WTC11 (cell line): ENCODE data around the gene CTNNA1. TPM values are rescaled to one million over a fixed set of nuclear protein-coding genes. Genes with fewer than 3 reads are reported as not detected.

Experiments used
- ATAC-seq: fragments of 200-7000 bp; cut with Tn5 transposase; 2 replicates; pipeline ENCODE4 v1.10.0; 2021; ENCODE audit warnings: mild to moderate bottlenecking, moderate library complexity
- CTCF ChIA-PET: fragments of 300-600 bp; sonication (Branson Sonifier 250); formaldehyde crosslinking; loops from one replicate; lab custom pipeline; 2021; ENCODE audit warnings: antibody characterized with exemption; lab: Charles Lee
- POLR2A ChIA-PET: fragments of 350-600 bp; sonication (Branson Sonifier 250); formaldehyde crosslinking; loops from one replicate; lab custom pipeline; 2021; ENCODE audit warnings: antibody characterized with exemption; lab: Charles Lee
- DNase-seq: peaks from one replicate; pipeline ENCODE4 v3.0.0; 2021; ENCODE audit warnings: low spot score
- H3K27ac Mint-ChIP-seq: 2 replicates; pipeline ENCODE4 v1.8.0; 2021; ENCODE audit warnings: mixed read lengths
- H3K27me3 Mint-ChIP-seq: 2 replicates; pipeline ENCODE4 v1.8.0; 2021; ENCODE audit warnings: low read depth, mild to moderate bottlenecking, moderate library complexity, mixed read lengths
- H3K36me3 Mint-ChIP-seq: 2 replicates; pipeline ENCODE4 v1.8.0; 2021; ENCODE audit warnings: mixed read lengths
- H3K4me1 Mint-ChIP-seq: 2 replicates; pipeline ENCODE4 v1.8.0; 2022; ENCODE audit warnings: mixed read lengths
- H3K4me3 Mint-ChIP-seq: 2 replicates; pipeline ENCODE4 v1.8.0; 2021; ENCODE audit warnings: mild to moderate bottlenecking, moderate library complexity, mixed read lengths
- H3K9me3 Mint-ChIP-seq: 2 replicates; pipeline ENCODE4 v1.8.0; 2021; ENCODE audit warnings: mixed read lengths
- E2F1 ChIP-seq: sonication (generic); formaldehyde crosslinking; IDR thresholded peaks from 2 replicates; pipeline ENCODE4 v1.8.0; 2022; ENCODE audit warnings: mild to moderate bottlenecking, missing genetic modification reagents
- E2F4 ChIP-seq: sonication (generic); formaldehyde crosslinking; IDR thresholded peaks from 2 replicates; pipeline ENCODE4 v1.8.1; 2022; ENCODE audit warnings: low read depth, mild to moderate bottlenecking, moderate library complexity, missing genetic modification reagents, borderline replicate concordance
- FOXP1 ChIP-seq: sonication (generic); formaldehyde crosslinking; IDR thresholded peaks from 2 replicates; pipeline ENCODE4 v1.8.0; 2022; ENCODE audit warnings: missing genetic modification reagents, mild to moderate bottlenecking, moderate library complexity, borderline replicate concordance
- JAZF1 ChIP-seq: fragments of 250-450 bp; sonication (Bioruptor Pico); IDR thresholded peaks from 2 replicates; pipeline ENCODE4 v1.9.0; 2021; ENCODE audit warnings: moderate library complexity, mild to moderate bottlenecking, inconsistent platforms
- JUN ChIP-seq: sonication (generic); formaldehyde crosslinking; IDR thresholded peaks from 2 replicates; pipeline ENCODE4 v1.8.0; 2023; ENCODE audit warnings: mild to moderate bottlenecking, missing genetic modification reagents
- NFE2L1 ChIP-seq: sonication (generic); formaldehyde crosslinking; IDR thresholded peaks from 2 replicates; pipeline ENCODE4 v1.8.1; 2023; ENCODE audit warnings: missing genetic modification reagents
- OVOL2 ChIP-seq: fragments of 250-450 bp; sonication (Bioruptor Pico); IDR thresholded peaks from 2 replicates; pipeline ENCODE4 v1.9.0; 2021; ENCODE audit warnings: mild to moderate bottlenecking, borderline replicate concordance
- PRRX2 ChIP-seq: fragments of 250-450 bp; sonication (Bioruptor Pico); IDR thresholded peaks from 2 replicates; pipeline ENCODE4 v1.8.0; 2021; ENCODE audit warnings: mild to moderate bottlenecking
- RELA ChIP-seq: sonication (generic); formaldehyde crosslinking; IDR thresholded peaks from 2 replicates; pipeline ENCODE4 v1.8.1; 2022; ENCODE audit warnings: missing genetic modification reagents, mild to moderate bottlenecking, borderline replicate concordance
- SP1 ChIP-seq: sonication (generic); formaldehyde crosslinking; conservative IDR thresholded peaks from 2 replicates; pipeline ENCODE4 v1.8.1; 2022; ENCODE audit warnings: missing genetic modification reagents
- TEAD4 ChIP-seq: sonication (generic); formaldehyde crosslinking; IDR thresholded peaks from 2 replicates; pipeline ENCODE4 v1.8.0; 2022; ENCODE audit warnings: mild to moderate bottlenecking, missing genetic modification reagents
- ZBTB21 ChIP-seq: sonication (generic); formaldehyde crosslinking; IDR thresholded peaks from 2 replicates; pipeline ENCODE4 v1.8.1; 2023; ENCODE audit warnings: mild to moderate bottlenecking, missing genetic modification reagents, borderline replicate concordance
- ZNF138 ChIP-seq: sonication (generic); formaldehyde crosslinking; conservative IDR thresholded peaks from 2 replicates; pipeline ENCODE4 v1.8.1; 2022; ENCODE audit warnings: mild to moderate bottlenecking, moderate library complexity, missing genetic modification reagents
- ZNF317 ChIP-seq: sonication (generic); formaldehyde crosslinking; IDR thresholded peaks from 2 replicates; pipeline ENCODE4 v1.8.1; 2023; ENCODE audit warnings: low read depth, mild to moderate bottlenecking, moderate library complexity, missing genetic modification reagents, borderline replicate concordance
- ZNF416 ChIP-seq: fragments of 250-450 bp; sonication (Bioruptor Pico); IDR thresholded peaks from 2 replicates; pipeline ENCODE4 v1.9.0; 2021; ENCODE audit warnings: mild to moderate bottlenecking, inconsistent platforms
- ZNF423 ChIP-seq: fragments of 250-450 bp; sonication (Bioruptor Pico); IDR thresholded peaks from 2 replicates; pipeline ENCODE4 v2.1.2; 2022; ENCODE audit warnings: mild to moderate bottlenecking, moderate library complexity
- total RNA-seq: library from RNA; stranded (reverse); gene quantifications from 3 replicates; pipeline ENCODE4 v1.2.3, GENCODE V29; 2021
- TF ChIP-seq, protein P1 (sequence below): fragments of 200-600 bp; IDR thresholded peaks from 2 replicates; pipeline ENCODE4 v1.8.0; 2022; ENCODE audit warnings: antibody characterized with exemption
- TF ChIP-seq, protein P2 (sequence below): sonication (generic); formaldehyde crosslinking; IDR thresholded peaks from 2 replicates; pipeline ENCODE4 v1.8.1; 2023; ENCODE audit warnings: mild to moderate bottlenecking, missing genetic modification reagents
- TF ChIP-seq, protein P3 (sequence below): sonication (generic); formaldehyde crosslinking; IDR thresholded peaks from 2 replicates; pipeline ENCODE4 v1.8.0; 2022; ENCODE audit warnings: missing genetic modification reagents

Gene CTNNA1
- total RNA-seq, 1 experiment from 2014 or later: 309 TPM

GRCh38 chr5:138721979-138722378 lies 31.2 kb upstream of the CTNNA1 start:
- no peaks in the 10 kb centered on the region for H3K9me3 Mint-ChIP-seq
- ChIA-PET POLR2A (no interaction called here), CTCF (no interaction called here)
- H3K27ac Mint-ChIP-seq: peak overlapping the region; percentile 29
- ATAC-seq (no peak), DNase-seq (no peak)
- H3K4me3 Mint-ChIP-seq: no peak overlapping the region
- no peaks in the 10 kb centered on the region; the same call in 1 of the 2 replicates for H3K27me3 Mint-ChIP-seq
- no peaks in the 10 kb centered on the region for H3K36me3 Mint-ChIP-seq
- peaks cover 57% of the 10 kb centered on the region for H3K4me1 Mint-ChIP-seq
- no peak for TF ChIP-seq OVOL2 (CRISPR knock-in tag)
- no peak for TF ChIP-seq NFE2L1 (CRISPR knock-in tag)
- TF ChIP-seq ZNF317: no peak
- TF ChIP-seq ZNF416 (CRISPR knock-in tag): no peak
- TF ChIP-seq E2F1 (CRISPR knock-in tag): no peak
- TF ChIP-seq JUN (CRISPR knock-in tag): no peak
- TF ChIP-seq FOXP1 (CRISPR knock-in tag): no peak
- TF ChIP-seq, protein P1, sequence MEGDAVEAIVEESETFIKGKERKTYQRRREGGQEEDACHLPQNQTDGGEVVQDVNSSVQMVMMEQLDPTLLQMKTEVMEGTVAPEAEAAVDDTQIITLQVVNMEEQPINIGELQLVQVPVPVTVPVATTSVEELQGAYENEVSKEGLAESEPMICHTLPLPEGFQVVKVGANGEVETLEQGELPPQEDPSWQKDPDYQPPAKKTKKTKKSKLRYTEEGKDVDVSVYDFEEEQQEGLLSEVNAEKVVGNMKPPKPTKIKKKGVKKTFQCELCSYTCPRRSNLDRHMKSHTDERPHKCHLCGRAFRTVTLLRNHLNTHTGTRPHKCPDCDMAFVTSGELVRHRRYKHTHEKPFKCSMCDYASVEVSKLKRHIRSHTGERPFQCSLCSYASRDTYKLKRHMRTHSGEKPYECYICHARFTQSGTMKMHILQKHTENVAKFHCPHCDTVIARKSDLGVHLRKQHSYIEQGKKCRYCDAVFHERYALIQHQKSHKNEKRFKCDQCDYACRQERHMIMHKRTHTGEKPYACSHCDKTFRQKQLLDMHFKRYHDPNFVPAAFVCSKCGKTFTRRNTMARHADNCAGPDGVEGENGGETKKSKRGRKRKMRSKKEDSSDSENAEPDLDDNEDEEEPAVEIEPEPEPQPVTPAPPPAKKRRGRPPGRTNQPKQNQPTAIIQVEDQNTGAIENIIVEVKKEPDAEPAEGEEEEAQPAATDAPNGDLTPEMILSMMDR: no peak
- no peak for TF ChIP-seq TEAD4 (CRISPR knock-in tag)
- TF ChIP-seq PRRX2 (CRISPR knock-in tag): no peak

DNA sequence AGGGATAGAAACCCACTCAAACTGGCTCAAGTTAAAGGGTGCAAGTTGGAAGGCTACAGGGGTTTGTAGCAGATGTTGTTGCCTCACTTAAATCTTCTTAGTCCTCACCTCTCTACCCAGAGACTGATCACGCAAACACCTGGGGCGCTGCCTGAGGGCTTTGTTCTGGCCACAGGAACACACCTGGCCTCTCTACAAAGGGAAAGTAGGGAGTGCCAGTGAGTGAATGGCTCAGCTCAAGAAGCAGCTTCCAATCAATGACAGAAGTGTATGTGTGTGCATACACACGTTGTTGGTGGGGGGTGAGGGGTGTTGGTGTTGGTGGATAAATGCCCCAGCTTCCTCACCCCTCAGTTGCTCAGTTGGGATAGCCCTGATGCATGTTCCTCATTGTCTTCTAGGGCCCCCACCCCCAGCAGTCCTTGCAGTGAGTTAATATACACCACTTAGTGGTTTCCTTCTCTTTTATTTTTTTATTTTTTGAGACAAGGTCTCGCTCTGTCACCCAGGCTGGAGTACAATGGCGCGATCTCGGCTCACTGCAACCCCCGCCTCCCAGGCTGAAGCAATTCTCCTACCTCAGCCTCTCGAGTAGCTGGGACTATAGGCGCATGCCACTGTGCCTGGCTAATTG lies 30.6 kb upstream of the CTNNA1 start:
- TF ChIP-seq SP1 (CRISPR knock-in tag) (0 out of 2 replicates have a peak, but pooled peaks have one; percentile 21), RELA (no peak), NFE2L1 (CRISPR knock-in tag) (0 out of 2 replicates have a peak, but pooled peaks have one; percentile 53), ZNF423 (CRISPR knock-in tag) (0 out of 2 replicates have a peak, but pooled peaks have one; percentile 21)
- TF ChIP-seq, protein P2, sequence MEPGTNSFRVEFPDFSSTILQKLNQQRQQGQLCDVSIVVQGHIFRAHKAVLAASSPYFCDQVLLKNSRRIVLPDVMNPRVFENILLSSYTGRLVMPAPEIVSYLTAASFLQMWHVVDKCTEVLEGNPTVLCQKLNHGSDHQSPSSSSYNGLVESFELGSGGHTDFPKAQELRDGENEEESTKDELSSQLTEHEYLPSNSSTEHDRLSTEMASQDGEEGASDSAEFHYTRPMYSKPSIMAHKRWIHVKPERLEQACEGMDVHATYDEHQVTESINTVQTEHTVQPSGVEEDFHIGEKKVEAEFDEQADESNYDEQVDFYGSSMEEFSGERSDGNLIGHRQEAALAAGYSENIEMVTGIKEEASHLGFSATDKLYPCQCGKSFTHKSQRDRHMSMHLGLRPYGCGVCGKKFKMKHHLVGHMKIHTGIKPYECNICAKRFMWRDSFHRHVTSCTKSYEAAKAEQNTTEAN (CRISPR knock-in tag): 0 out of 2 replicates have a peak, but pooled peaks have one; percentile 48
- DNase-seq: peak; percentile 40
- peak; percentile 22 for ATAC-seq
- H3K9me3 Mint-ChIP-seq: no peaks in the 10 kb centered on the region
- H3K36me3 Mint-ChIP-seq: no peaks in the 10 kb centered on the region
- H3K4me3 Mint-ChIP-seq: no peak overlapping the region
- CTCF ChIA-PET: no interaction called here
- peak overlapping the region; percentile 20; the same call in 1 of the 2 replicates for H3K27ac Mint-ChIP-seq
- no peaks in the 10 kb centered on the region; the same call in 1 of the 2 replicates for H3K27me3 Mint-ChIP-seq
- POLR2A ChIA-PET: interaction anchor here (0.7 kb wide), 1 partner anchor 72 kb away, joined by 5 read pairs; no protein-coding TSS in a partner anchor
- peaks cover 53% of the 10 kb centered on the region for H3K4me1 Mint-ChIP-seq

DNA sequence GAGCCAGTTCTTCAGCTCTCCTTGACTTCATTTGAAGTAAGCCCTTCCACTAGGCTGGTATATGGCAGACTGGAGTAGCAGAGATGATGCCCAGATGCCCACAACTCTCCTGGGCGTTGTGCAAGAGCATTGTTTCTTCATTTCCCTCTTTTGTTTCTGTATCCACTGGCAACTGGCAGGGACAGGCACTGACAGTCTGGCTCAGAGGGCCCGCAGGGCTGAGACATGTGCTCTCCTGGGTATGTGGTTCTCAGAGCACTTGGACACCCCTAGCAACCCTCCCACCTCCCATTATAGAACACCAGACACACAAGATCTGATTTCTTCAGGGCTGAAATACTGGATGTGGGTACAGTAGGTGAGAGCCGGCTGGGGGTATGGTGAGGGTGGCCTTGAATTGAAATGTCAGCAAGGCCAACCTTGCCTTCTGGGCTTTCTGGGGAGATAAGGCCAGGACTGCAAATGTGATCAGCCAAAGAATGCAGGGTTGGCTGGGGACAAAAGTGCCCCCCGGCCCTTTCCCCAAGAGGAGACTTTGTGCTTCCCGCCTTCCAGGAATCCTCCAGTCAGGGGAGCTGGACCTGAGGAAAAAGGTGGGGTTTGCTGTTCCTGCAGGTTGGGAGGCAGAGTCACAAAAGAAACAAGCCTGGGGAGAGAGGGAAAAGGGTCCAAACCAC lies 28.6 kb upstream of the CTNNA1 start:
- TF ChIP-seq ZBTB21 (CRISPR knock-in tag): no peak
- TF ChIP-seq E2F4: no peak
- TF ChIP-seq ZNF138 (CRISPR knock-in tag): no peak
- no peak for TF ChIP-seq SP1 (CRISPR knock-in tag)
- TF ChIP-seq, protein P3, sequence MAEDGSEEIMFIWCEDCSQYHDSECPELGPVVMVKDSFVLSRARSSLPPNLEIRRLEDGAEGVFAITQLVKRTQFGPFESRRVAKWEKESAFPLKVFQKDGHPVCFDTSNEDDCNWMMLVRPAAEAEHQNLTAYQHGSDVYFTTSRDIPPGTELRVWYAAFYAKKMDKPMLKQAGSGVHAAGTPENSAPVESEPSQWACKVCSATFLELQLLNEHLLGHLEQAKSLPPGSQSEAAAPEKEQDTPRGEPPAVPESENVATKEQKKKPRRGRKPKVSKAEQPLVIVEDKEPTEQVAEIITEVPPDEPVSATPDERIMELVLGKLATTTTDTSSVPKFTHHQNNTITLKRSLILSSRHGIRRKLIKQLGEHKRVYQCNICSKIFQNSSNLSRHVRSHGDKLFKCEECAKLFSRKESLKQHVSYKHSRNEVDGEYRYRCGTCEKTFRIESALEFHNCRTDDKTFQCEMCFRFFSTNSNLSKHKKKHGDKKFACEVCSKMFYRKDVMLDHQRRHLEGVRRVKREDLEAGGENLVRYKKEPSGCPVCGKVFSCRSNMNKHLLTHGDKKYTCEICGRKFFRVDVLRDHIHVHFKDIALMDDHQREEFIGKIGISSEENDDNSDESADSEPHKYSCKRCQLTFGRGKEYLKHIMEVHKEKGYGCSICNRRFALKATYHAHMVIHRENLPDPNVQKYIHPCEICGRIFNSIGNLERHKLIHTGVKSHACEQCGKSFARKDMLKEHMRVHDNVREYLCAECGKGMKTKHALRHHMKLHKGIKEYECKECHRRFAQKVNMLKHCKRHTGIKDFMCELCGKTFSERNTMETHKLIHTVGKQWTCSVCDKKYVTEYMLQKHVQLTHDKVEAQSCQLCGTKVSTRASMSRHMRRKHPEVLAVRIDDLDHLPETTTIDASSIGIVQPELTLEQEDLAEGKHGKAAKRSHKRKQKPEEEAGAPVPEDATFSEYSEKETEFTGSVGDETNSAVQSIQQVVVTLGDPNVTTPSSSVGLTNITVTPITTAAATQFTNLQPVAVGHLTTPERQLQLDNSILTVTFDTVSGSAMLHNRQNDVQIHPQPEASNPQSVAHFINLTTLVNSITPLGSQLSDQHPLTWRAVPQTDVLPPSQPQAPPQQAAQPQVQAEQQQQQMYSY (CRISPR knock-in tag): no peak
- TF ChIP-seq JAZF1 (CRISPR knock-in tag): no peak
- TF ChIP-seq, all 79 proteins: peak for 0
- DNase-seq (peak; percentile 24), ATAC-seq (peak; percentile 11)
- H3K27ac Mint-ChIP-seq: peak overlapping the region; percentile 96
- no peak overlapping the region for H3K4me3 Mint-ChIP-seq
- no peaks in the 10 kb centered on the region; the same call in 1 of the 2 replicates for H3K27me3 Mint-ChIP-seq
- no peaks in the 10 kb centered on the region for H3K9me3 Mint-ChIP-seq
- CTCF ChIA-PET: interaction anchor here (0.6 to 2.5 kb wide), 29 partner anchors 9 to 538 kb away, joined by 3 to 43 read pairs (median 4); partner anchors contain the start of gene CTNNA1
- POLR2A ChIA-PET: interaction anchor here (0.6 to 1.5 kb wide), 5 partner anchors 10 to 569 kb away, joined by 3 to 6 read pairs (median 4); partner anchors contain the start of genes HSPA9 and MATR3
- H3K36me3 Mint-ChIP-seq: no peaks in the 10 kb centered on the region
- peaks cover 49% of the 10 kb centered on the region for H3K4me1 Mint-ChIP-seq
